CD4-positive, alpha-beta memory T cell (primary cell): ENCODE measurements around the gene POLD2. TPM values are rescaled to one million over a fixed set of nuclear protein-coding genes. Genes with fewer than 3 reads are reported as not detected.

Experiments used
- CTCF ChIA-PET: fragments of 350-600 bp; sonication (Branson Sonifier 250); formaldehyde crosslinking; loops from one replicate; lab custom pipeline; 2021; ENCODE audit warnings: inconsistent platforms; ENCODE audit not compliant: partially characterized antibody; lab: Charles Lee
- POLR2A ChIA-PET: fragments of 350-600 bp; sonication (Branson Sonifier 250); formaldehyde crosslinking; loops from one replicate; lab custom pipeline; 2021; ENCODE audit not compliant: partially characterized antibody; lab: Charles Lee
- DNase-seq, 5 donors: peaks; one replicate each; pipeline versions ENCODE4 v3.0.0 to v3.0.0-alpha.2; 2020 to 2022; ENCODE audit warnings: mixed read lengths in 1 of 5
- H3K27ac ChIP-seq: one replicate; pipeline ENCODE4 v1.7.0; 2013; ENCODE audit warnings: low read depth, low read length
- H3K27me3 ChIP-seq: 2 replicates; pipeline ENCODE4 v1.7.0; 2013; ENCODE audit warnings: mild to moderate bottlenecking, low read length, moderate library complexity; ENCODE audit not compliant: insufficient read depth
- H3K36me3 ChIP-seq: 2 replicates; pipeline ENCODE4 v1.7.0; 2013; ENCODE audit warnings: mild to moderate bottlenecking, low read length, moderate library complexity; ENCODE audit not compliant: insufficient read depth
- H3K4me1 ChIP-seq: 2 replicates; pipeline ENCODE4 v1.7.0; 2013; ENCODE audit warnings: mild to moderate bottlenecking, low read length, moderate library complexity; ENCODE audit not compliant: insufficient read depth
- H3K4me3 ChIP-seq, 2 donors: one replicate each; pipeline ENCODE4 v1.7.0; 2013; ENCODE audit warnings: low read length in 2 of 2, mild to moderate bottlenecking in 1 of 2
- H3K9me3 ChIP-seq, 2 donors: one replicate each; pipeline ENCODE4 v1.7.0; 2013; ENCODE audit warnings: low read length in 2 of 2, control low read depth in 1 of 2; ENCODE audit not compliant: control insufficient read depth in 1 of 2
- H3K27ac Mint-ChIP-seq, 7 donors: one replicate each; pipeline ENCODE4 v1.8.0; 2020 to 2021; ENCODE audit warnings: mixed read lengths in 7 of 7, mild to moderate bottlenecking in 6 of 7, inconsistent platforms in 3 of 7, moderate library complexity in 3 of 7
- H3K27me3 Mint-ChIP-seq, 2 donors: one replicate each; pipeline ENCODE4 v1.8.0; 2020 to 2021; ENCODE audit warnings: mixed read lengths in 2 of 2
- H3K36me3 Mint-ChIP-seq, 2 donors: one replicate each; pipeline ENCODE4 v1.8.0; 2020 to 2021; ENCODE audit warnings: mixed read lengths in 2 of 2, inconsistent platforms in 1 of 2, mild to moderate bottlenecking in 1 of 2
- H3K4me1 Mint-ChIP-seq, 4 donors: one replicate each; pipeline ENCODE4 v1.8.0; 2020 to 2021; ENCODE audit warnings: mixed read lengths in 4 of 4, mild to moderate bottlenecking in 1 of 4
- H3K4me3 Mint-ChIP-seq, 8 donors: one replicate each; pipeline ENCODE4 v1.8.0; 2020 to 2021; ENCODE audit warnings: mixed read lengths in 8 of 8, mild to moderate bottlenecking in 7 of 8, moderate library complexity in 6 of 8, inconsistent platforms in 3 of 8
- H3K9me3 Mint-ChIP-seq, 8 donors: one replicate each; pipeline ENCODE4 v1.8.0; 2020 to 2021; ENCODE audit warnings: mixed read lengths in 8 of 8, mild to moderate bottlenecking in 5 of 8, inconsistent platforms in 3 of 8, moderate library complexity in 1 of 8
- intact Hi-C: fragments of 100-400 bp; cut with micrococcal nuclease; formaldehyde crosslinking; loops from one replicate; pipeline ENCODE4 v1.15.1; 2023
- polyA plus RNA-seq, 2 donors: library from polyadenylated mRNA; unstranded; fragments of 300-500 nt; fragmentation: Illumina TruSeq; gene quantifications; one replicate each; pipeline ENCODE4 v1.2.3, GENCODE V29; 2021
- total RNA-seq, 2 experiments: library from RNA; stranded (reverse); gene quantifications; one replicate each; pipeline ENCODE4 v1.2.3, GENCODE V29; 2021

POLD2 gene
- total and polyA plus RNA-seq, 4 experiments from 2014 or later: 48.7 to 94.4 (median 75.2) TPM

DNA sequence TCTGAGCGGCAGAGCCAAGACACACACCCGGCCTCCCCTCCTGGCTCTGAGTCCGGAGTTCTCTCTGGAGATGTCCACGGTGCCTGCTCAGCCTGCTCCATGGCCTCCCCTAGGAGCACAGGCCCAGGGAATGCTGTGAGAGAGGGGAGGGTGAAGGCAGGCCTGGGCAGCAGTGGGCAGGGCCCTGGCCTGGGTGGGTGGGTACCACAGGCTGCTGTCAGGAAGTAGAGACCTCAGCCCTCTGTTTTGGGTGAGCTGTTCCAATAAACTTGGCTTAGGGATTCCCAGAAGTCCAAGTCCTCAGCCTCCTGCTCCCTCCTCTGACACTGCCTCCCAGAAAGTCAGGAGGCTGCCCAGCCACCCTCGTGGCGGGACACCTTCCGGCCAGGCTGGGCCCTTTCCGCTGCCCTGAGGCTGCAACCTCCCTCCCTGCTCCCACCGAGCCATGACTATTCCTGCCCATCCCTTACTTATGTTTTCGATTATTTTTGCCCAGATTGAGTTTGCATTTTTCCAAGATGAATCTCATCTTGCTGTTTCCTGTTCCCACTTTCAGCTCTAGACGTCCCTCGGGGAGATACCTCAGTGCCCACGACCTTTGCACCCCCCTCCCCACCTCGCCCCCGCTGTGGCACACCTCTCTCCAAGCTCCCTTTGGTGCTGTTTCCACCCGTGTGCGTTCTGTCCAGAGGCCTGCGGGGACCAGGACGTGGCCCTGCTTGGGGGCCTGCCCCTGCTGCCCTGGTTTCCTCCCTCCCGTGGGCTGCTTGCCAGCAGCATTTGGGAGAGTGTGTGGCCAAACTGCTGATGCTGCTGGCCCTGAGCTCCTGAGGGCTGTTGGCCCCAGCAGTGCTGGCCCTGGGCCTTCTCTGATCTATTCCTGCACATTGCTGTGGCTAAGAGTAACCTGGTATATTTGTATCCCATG, 35.2 kb downstream of the POLD2 start:
- intact Hi-C loops: no loop called here
- H3K4me3 Mint-ChIP-seq: no peak overlapping the region
- H3K27me3 Mint-ChIP-seq: peaks cover 0 to 4% of the 10 kb centered on the region in 2 donors
- ChIA-PET POLR2A (no interaction called here), CTCF (no interaction called here)
- peaks cover 2 to 8% (median 4%) of the 10 kb centered on the region in 4 donors for H3K4me1 Mint-ChIP-seq
- H3K27ac Mint-ChIP-seq: peak overlapping the region in 1 of 7 donors; percentile 51
- DNase-seq: no peak
- Histone ChIP-seq H3K27ac (no peak overlapping the region), H3K4me3 (no peak overlapping the region), H3K27me3 (no peaks in the 10 kb centered on the region), H3K36me3 (no peaks in the 10 kb centered on the region), H3K9me3 (no peaks in the 10 kb centered on the region), H3K4me1 (no peaks in the 10 kb centered on the region)
- no peaks in the 10 kb centered on the region for H3K36me3 Mint-ChIP-seq
- no peaks in the 10 kb centered on the region for H3K9me3 Mint-ChIP-seq

DNA sequence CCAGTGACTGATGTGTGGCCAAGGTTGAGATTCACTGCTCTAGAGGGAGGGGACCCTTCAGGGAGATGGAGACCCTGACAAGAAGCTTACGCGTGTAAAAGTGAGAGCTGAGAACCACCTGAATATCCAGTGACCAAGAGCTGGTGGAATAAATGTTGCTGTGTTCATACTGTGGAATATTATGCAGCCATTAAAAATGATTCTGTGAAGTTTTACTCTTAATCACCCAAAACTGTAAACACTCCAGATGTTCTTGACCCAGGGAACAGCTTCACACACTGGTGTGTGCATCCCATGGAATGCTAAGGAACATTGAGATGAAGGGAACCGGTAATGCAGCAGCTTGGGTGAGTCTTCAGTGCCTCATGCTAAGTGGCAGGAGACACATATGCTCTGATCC, 36.7 kb downstream of the POLD2 start:
- CTCF ChIA-PET: no interaction called here
- Mint-ChIP-seq H3K36me3 (peaks cover 0 to 5% of the 10 kb centered on the region in 2 donors), H3K9me3 (no peaks in the 10 kb centered on the region), H3K27me3 (peaks cover 0 to 4% of the 10 kb centered on the region in 2 donors), H3K4me3 (no peak overlapping the region), H3K27ac (no peak overlapping the region), H3K4me1 (peaks cover 3 to 23% (median 4%) of the 10 kb centered on the region in 4 donors)
- Histone ChIP-seq H3K9me3 (no peaks in the 10 kb centered on the region), H3K36me3 (no peaks in the 10 kb centered on the region), H3K4me1 (peaks cover 1% of the 10 kb centered on the region), H3K4me3 (no peak overlapping the region), H3K27me3 (no peaks in the 10 kb centered on the region), H3K27ac (no peak overlapping the region)
- intact Hi-C loops: no loop called here
- POLR2A ChIA-PET: interaction anchor here (1.2 kb wide), 1 partner anchor 115 kb away, joined by 3 read pairs; the partner anchor contains the start of gene YKT6
- no peak for DNase-seq

DNA sequence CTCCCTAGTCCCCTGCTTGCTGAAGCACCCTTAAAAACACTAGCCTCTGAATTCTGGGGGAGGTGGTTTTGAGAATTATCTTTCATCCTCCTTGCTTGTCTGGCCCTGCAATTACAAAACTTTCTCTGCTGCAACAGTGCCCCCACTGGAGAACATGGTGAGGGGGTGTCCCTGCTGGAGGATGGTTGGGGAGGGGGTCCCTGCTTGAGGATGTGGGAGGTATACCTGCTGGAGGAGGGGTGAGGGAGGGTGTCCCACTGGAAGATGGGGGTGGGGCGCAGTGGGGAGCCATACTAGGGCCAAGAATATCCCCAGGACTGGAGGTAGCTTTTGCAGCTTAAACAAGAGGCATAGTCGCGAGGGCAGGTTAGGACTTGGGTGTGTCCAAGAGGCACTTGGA, 37.8 kb downstream of the POLD2 start:
- POLR2A ChIA-PET: interaction anchor here (1.2 kb wide), 1 partner anchor 116 kb away, joined by 3 read pairs; the partner anchor contains the start of gene YKT6
- Mint-ChIP-seq H3K27ac (peak overlapping the region in 1 of 7 donors; percentile 37), H3K27me3 (peaks cover 0 to 2% of the 10 kb centered on the region in 2 donors), H3K9me3 (peaks cover 0 to 2% (median 0%) of the 10 kb centered on the region in 8 donors), H3K4me3 (no peak overlapping the region), H3K4me1 (peaks cover 11 to 34% (median 13%) of the 10 kb centered on the region in 4 donors), H3K36me3 (peaks cover 6 to 15% of the 10 kb centered on the region in 2 donors)
- DNase-seq: no peak
- CTCF ChIA-PET: interaction anchor here (0.6 to 1.2 kb wide), 3 partner anchors 38 to 858 kb away, joined by 3 read pairs; partner anchors contain the start of gene POLD2
- Histone ChIP-seq H3K4me1 (peaks cover 12% of the 10 kb centered on the region), H3K9me3 (no peaks in the 10 kb centered on the region), H3K27ac (no peak overlapping the region), H3K4me3 (no peak overlapping the region), H3K27me3 (no peaks in the 10 kb centered on the region), H3K36me3 (no peaks in the 10 kb centered on the region)
- intact Hi-C loops: no loop called here

DNA sequence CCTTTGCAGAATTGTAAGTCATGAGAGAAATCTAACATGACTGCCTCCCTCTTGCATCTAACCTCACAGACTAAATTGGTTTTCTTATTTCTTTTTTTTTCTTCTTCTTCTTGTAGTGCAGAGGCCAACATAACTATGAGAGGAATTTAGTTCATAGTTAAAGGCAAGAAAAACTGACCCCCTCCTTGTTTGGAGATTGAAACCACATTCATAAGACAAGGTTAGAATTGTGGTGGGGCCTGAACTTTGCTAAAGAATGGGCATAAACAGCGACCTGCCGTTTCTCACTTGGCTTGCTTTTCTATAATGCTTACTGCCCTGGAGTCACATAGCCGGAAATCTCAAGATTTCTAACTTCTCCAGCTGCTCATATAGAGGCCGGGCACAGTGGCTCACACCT, 38.6 kb downstream of the POLD2 start:
- peaks cover 0 to 2% of the 10 kb centered on the region in 2 donors for H3K27me3 Mint-ChIP-seq
- peaks cover 11 to 35% (median 14%) of the 10 kb centered on the region in 4 donors for H3K4me1 Mint-ChIP-seq
- Histone ChIP-seq H3K36me3 (peaks cover 7% of the 10 kb centered on the region), H3K27ac (no peak overlapping the region), H3K4me3 (no peak overlapping the region), H3K9me3 (no peaks in the 10 kb centered on the region), H3K27me3 (no peaks in the 10 kb centered on the region), H3K4me1 (peaks cover 20% of the 10 kb centered on the region)
- intact Hi-C loops: loop anchor here (5.0 kb wide), 1 partner anchor 488 kb away; the partner anchor contains the start of gene DDX56
- H3K4me3 Mint-ChIP-seq: peak overlapping the region in 4 of 8 donors; percentile 9 to 63 (median 54)
- H3K9me3 Mint-ChIP-seq: peaks cover 0 to 2% (median 0%) of the 10 kb centered on the region in 8 donors
- no peak for DNase-seq
- H3K36me3 Mint-ChIP-seq: peaks cover 6 to 17% of the 10 kb centered on the region in 2 donors
- ChIA-PET POLR2A (no interaction called here), CTCF (interaction anchor here (0.7 to 1.2 kb wide), 3 partner anchors 39 to 89 kb away, joined by 3 to 4 read pairs (median 3); partner anchors contain the start of gene POLD2)
- H3K27ac Mint-ChIP-seq: peak overlapping the region in 4 of 7 donors; percentile 35 to 92 (median 53)

DNA sequence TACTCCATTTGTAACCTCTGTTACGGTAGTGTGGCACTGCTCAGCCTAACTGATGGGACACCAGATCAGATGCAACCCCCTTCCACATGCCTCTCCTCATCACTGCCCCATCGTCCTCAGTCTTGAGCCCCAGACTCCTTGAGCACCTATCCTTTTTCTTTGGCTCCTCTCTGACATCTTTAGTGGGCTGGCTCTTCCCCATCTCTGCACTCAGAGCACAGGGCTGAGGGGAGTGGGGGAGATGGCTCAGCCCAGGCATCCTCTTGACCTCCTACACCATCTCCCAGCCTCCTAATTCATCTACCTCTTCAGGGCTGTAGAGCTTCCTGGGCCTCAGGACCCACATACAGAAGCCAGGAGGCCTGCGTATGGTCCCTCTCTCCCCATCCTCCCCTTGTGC, 39.6 kb downstream of the POLD2 start:
- peaks cover 23% of the 10 kb centered on the region for H3K4me1 ChIP-seq
- no peaks in the 10 kb centered on the region for H3K9me3 ChIP-seq
- Mint-ChIP-seq H3K36me3 (peaks cover 6 to 17% of the 10 kb centered on the region in 2 donors), H3K27me3 (peaks cover 0 to 2% of the 10 kb centered on the region in 2 donors), H3K4me1 (peaks cover 11 to 35% (median 14%) of the 10 kb centered on the region in 4 donors), H3K4me3 (peak overlapping the region; percentile 37 to 92 (median 72)), H3K9me3 (peaks cover 0 to 2% (median 0%) of the 10 kb centered on the region in 8 donors), H3K27ac (peak overlapping the region in 6 of 7 donors; percentile 60 to 93 (median 87))
- CTCF ChIA-PET: no interaction called here
- H3K36me3 ChIP-seq: peaks cover 14% of the 10 kb centered on the region
- no peak overlapping the region for H3K27ac ChIP-seq
- no peak overlapping the region for H3K4me3 ChIP-seq
- intact Hi-C loops: loop anchor here (2.0 to 5.0 kb wide), 2 partner anchors 489 to 1027 kb away; partner anchors contain the start of genes DDX56 and TBRG4
- no peaks in the 10 kb centered on the region for H3K27me3 ChIP-seq
- POLR2A ChIA-PET: no interaction called here
- no peak for DNase-seq

GRCh38 chr7:44082541-44083207, 40.7 kb downstream of the POLD2 start:
- ChIA-PET CTCF (no interaction called here), POLR2A (interaction anchor here (0.9 kb wide), 1 partner anchor 38 kb away, joined by 5 read pairs; the partner anchor contains the start of gene DBNL)
- Mint-ChIP-seq H3K9me3 (peaks cover 0 to 2% (median 0%) of the 10 kb centered on the region in 8 donors), H3K27me3 (no peaks in the 10 kb centered on the region), H3K4me3 (peak overlapping the region; percentile 80 to 95 (median 86)), H3K36me3 (peaks cover 16 to 27% of the 10 kb centered on the region in 2 donors), H3K4me1 (peaks cover 15 to 39% (median 20%) of the 10 kb centered on the region in 4 donors), H3K27ac (peak overlapping the region; percentile 57 to 93 (median 78))
- intact Hi-C loops: loop anchor here (1.0 to 5.0 kb wide), 8 partner anchors 22 to 1028 kb away; partner anchors contain the start of genes AEBP1, DBNL, DDX56 and NUDCD3
- no peaks in the 10 kb centered on the region for H3K9me3 ChIP-seq
- H3K27ac ChIP-seq: peak overlapping the region; percentile 81
- peak; percentile 96 to 99 (median 99) for DNase-seq
- peaks cover 23% of the 10 kb centered on the region for H3K4me1 ChIP-seq
- H3K36me3 ChIP-seq: peaks cover 25% of the 10 kb centered on the region
- peak overlapping the region; percentile 42 to 62 for H3K4me3 ChIP-seq
- H3K27me3 ChIP-seq: no peaks in the 10 kb centered on the region
